SU-DHL-6 (cell line): ENCODE measurements around the gene DENND2C.

ENCODE experiments used
- H2AFZ ChIP-seq: fragments of 200-600 bp; sonication (generic); 2 replicates; pipeline ENCODE4 v1.6.1; 2014; ENCODE audit warnings: low read depth, mild to moderate bottlenecking, moderate library complexity, mixed read lengths, antibody characterized with exemption, low read length; ENCODE audit not compliant: severe bottlenecking
- H3F3A ChIP-seq: fragments of 200-600 bp; shearing (Covaris generic); 2 replicates; pipeline ENCODE4 v1.6.0; 2016; ENCODE audit warnings: antibody characterized with exemption, mild to moderate bottlenecking; ENCODE audit not compliant: insufficient read depth
- H3K27ac ChIP-seq: fragments of 200-600 bp; sonication (generic); 2 replicates; pipeline ENCODE4 v1.5.1; 2016; ENCODE audit warnings: low read depth, mild to moderate bottlenecking, low read length, moderate library complexity, mixed read lengths
- H3K27me3 ChIP-seq: fragments of 200-600 bp; sonication (generic), shearing (Covaris generic); 2 replicates; pipeline ENCODE4 v1.6.0; 2014; ENCODE audit warnings: mild to moderate bottlenecking, low read length
- H3K36me3 ChIP-seq: fragments of 200-600 bp; sonication (generic); 2 replicates; pipeline ENCODE4 v1.6.1; 2014; ENCODE audit warnings: mild to moderate bottlenecking, low read length, mixed read lengths
- H3K4me2 ChIP-seq: fragments of 300-600, 200-600 bp; shearing (Covaris generic), sonication (generic); 2 replicates; pipeline ENCODE4 v1.6.0; 2014; ENCODE audit warnings: low read length, low read depth, mild to moderate bottlenecking; ENCODE audit not compliant: poor library complexity, severe bottlenecking
- H3K4me3 ChIP-seq: fragments of 200-600 bp; sonication (generic); 2 replicates; pipeline ENCODE4 v1.5.1; 2014; ENCODE audit warnings: antibody characterized with exemption, low read length, mild to moderate bottlenecking, mixed read lengths; ENCODE audit not compliant: insufficient read depth, poor library complexity, severe bottlenecking
- H3K79me2 ChIP-seq: fragments of 200-600 bp; sonication (generic); 2 replicates; pipeline ENCODE4 v1.6.1; 2014; ENCODE audit warnings: mild to moderate bottlenecking, low read length, moderate library complexity; ENCODE audit not compliant: insufficient read depth
- H3K9ac ChIP-seq: fragments of 200-600 bp; sonication (generic); 2 replicates; pipeline ENCODE4 v1.7.0; 2014; ENCODE audit warnings: mild to moderate bottlenecking, low read length
- H3K9me2 ChIP-seq: fragments of 200-600 bp; sonication (generic); replicated peaks from 2 replicates; pipeline ENCODE4 v1.6.1; 2014; ENCODE audit warnings: low read length; ENCODE audit not compliant: insufficient read depth
- H3K9me3 ChIP-seq: fragments of 200-600 bp; sonication (generic); 2 replicates; pipeline ENCODE4 v1.6.1; 2014; ENCODE audit warnings: low read length, mixed read lengths; ENCODE audit not compliant: insufficient read depth
- H4K20me1 ChIP-seq: fragments of 200-600 bp; sonication (generic); 2 replicates; pipeline ENCODE4 v1.6.1; 2014; ENCODE audit warnings: low read depth, mild to moderate bottlenecking, antibody characterized with exemption, low read length, moderate library complexity, mixed read lengths
- CTCF ChIP-seq: fragments of 200-600 bp; sonication (generic); IDR thresholded peaks from one replicate; pipeline ENCODE4 v1.5.1; 2017; ENCODE audit warnings: antibody characterized with exemption, mild to moderate bottlenecking, low read length, moderate library complexity; ENCODE audit not compliant: insufficient read depth, poor library complexity, severe bottlenecking
- EZH2phosphoT487 ChIP-seq: fragments of 200-600 bp; sonication (generic), shearing (Covaris generic); conservative IDR thresholded peaks from 2 replicates; pipeline ENCODE4 v1.6.1; 2018; ENCODE audit warnings: mild to moderate bottlenecking, antibody characterized with exemption, low read length, moderate library complexity, mixed read lengths

DENND2C gene

GRCh38 chr1:114685851-114686250 is 16.0 kb upstream of the DENND2C start:
- Histone ChIP-seq H3K27ac (no peak overlapping the region), H3K27me3 (no peaks in the 10 kb centered on the region), H3K9me3 (no peaks in the 10 kb centered on the region), H3K4me2 (no peak overlapping the region), H3K79me2 (no peaks in the 10 kb centered on the region), H3K9me2 (no peaks in the 10 kb centered on the region), H3K36me3 (no peaks in the 10 kb centered on the region), H3K9ac (no peak overlapping the region), H4K20me1 (no peaks in the 10 kb centered on the region), H3F3A (no peaks in the 10 kb centered on the region), H3K4me3 (no peak overlapping the region), H2AFZ (no peak overlapping the region)
- no peak for TF ChIP-seq CTCF
- no peak for TF ChIP-seq EZH2phosphoT487

GRCh38 chr1:114677691-114678090 is 7.8 kb upstream of the DENND2C start:
- H3K36me3 ChIP-seq, result no peaks in the 10 kb centered on the region
- H4K20me1 ChIP-seq, result no peaks in the 10 kb centered on the region
- no peak overlapping the region for H3K27ac ChIP-seq
- H3K9me3 ChIP-seq, result no peaks in the 10 kb centered on the region
- no peaks in the 10 kb centered on the region for H3K9me2 ChIP-seq
- no peak overlapping the region for H2AFZ ChIP-seq
- no peak overlapping the region for H3K4me3 ChIP-seq
- no peaks in the 10 kb centered on the region for H3K27me3 ChIP-seq
- no peaks in the 10 kb centered on the region for H3K79me2 ChIP-seq
- TF ChIP-seq EZH2phosphoT487, result no peak
- no peak for TF ChIP-seq CTCF
- no peak overlapping the region for H3K4me2 ChIP-seq
- no peaks in the 10 kb centered on the region for H3F3A ChIP-seq
- no peak overlapping the region for H3K9ac ChIP-seq

- Histone ChIP-seq H4K20me1 (no peaks in the 10 kb centered on the region), H2AFZ (no peak overlapping the region), H3K27ac (no peak overlapping the region), H3K4me2 (no peak overlapping the region), H3K36me3 (no peaks in the 10 kb centered on the region), H3K79me2 (no peaks in the 10 kb centered on the region), H3K9me2 (no peaks in the 10 kb centered on the region), H3K27me3 (no peaks in the 10 kb centered on the region), H3K4me3 (no peak overlapping the region), H3F3A (no peaks in the 10 kb centered on the region), H3K9ac (no peak overlapping the region), H3K9me3 (no peaks in the 10 kb centered on the region)
- TF ChIP-seq CTCF, result no peak
- TF ChIP-seq EZH2phosphoT487, result no peak
Observed at GRCh38 chr1:114676115-114676514, 6.3 kb upstream of the DENND2C start.

- Histone ChIP-seq H3K27me3 (no peaks in the 10 kb centered on the region), H3F3A (no peaks in the 10 kb centered on the region), H3K9me3 (no peaks in the 10 kb centered on the region), H3K4me2 (no peak overlapping the region), H2AFZ (no peak overlapping the region), H3K27ac (no peak overlapping the region), H4K20me1 (no peaks in the 10 kb centered on the region), H3K4me3 (no peak overlapping the region), H3K36me3 (no peaks in the 10 kb centered on the region), H3K9me2 (no peaks in the 10 kb centered on the region), H3K9ac (no peak overlapping the region), H3K79me2 (no peaks in the 10 kb centered on the region)
- TF ChIP-seq CTCF, result no peak
- no peak for TF ChIP-seq EZH2phosphoT487
Observed at GRCh38 chr1:114671939-114672275, 2.1 kb upstream of the DENND2C start.
